ENCODE data around the gene HEATR5A.

DNA sequence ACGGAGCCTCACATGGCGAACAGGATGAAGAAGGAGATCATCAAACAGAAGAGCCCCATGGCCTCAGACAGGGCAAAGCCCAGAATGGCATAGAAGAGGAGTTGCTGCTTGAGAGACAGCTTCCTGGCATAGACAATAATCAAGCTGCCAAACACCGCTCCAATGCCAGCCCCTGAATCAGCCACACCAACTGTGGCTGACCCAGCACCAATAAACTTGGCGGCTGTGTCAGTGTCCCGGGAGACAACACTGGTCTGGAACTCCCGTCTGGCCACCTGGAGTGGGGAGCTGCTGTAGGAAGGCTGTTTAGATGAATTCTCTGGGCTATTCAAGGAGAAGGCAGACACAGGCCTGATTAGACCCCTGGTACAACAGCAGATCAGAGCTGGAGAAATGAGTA lies 100.1 kb downstream of the HEATR5A start:
- TF ChIP-seq CTCF (IDR thresholded peaks at IDR 0.05) (no peak), POLR2AphosphoS5 (IDR thresholded peaks at IDR 0.05) (no peak)
